GM18505 (cell line): ENCODE data around the gene HPS5.

ENCODE experiments used
- ATAC-seq: cut with Tn5 transposase; IDR thresholded peaks from one replicate; pipeline ENCODE4 v1.9.1; 2021; ENCODE audit not compliant: unreplicated experiment
- POLR2A ChIP-seq: IDR thresholded peaks from 4 replicates; pipeline ENCODE4 v1.6.1; 2011; ENCODE audit warnings: borderline replicate concordance; ENCODE audit not compliant: insufficient read depth, insufficient read length; ENCODE audit errors: extremely low read depth

HPS5 gene

GRCh38 chr11:18312663-18313420, 9.1 kb downstream of the HPS5 start:
- TF ChIP-seq POLR2A: no peak
- no peak for ATAC-seq

- ATAC-seq: no peak
- TF ChIP-seq POLR2A: no peak
These were observed 9.9 kb downstream of the HPS5 start for GRCh38 chr11:18312012-18312411.

DNA sequence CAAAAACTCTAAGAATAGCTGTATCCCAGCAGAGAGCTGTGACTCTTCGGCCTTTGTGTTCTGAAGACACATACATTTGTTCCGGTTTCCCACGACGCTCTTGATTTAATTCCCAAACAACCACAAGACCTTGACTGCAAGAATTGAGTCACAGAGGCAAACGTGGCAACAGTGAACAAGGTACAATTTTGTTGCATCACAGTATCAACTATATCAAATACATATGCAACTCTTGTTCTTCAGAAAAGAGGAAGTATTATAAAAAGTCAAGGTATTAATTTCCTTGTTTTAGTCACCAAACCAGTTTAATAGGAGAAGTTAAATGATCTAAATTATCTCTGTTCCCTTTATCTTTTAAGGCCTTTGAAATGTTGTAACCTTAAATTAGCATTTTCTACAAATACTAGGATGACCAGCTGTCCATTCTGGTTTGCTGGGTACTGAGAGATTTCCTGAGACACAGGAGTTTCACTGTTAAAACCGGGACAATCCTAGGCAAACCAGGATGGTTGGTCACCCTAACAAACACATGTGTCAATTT, 11.1 kb downstream of the HPS5 start:
- ATAC-seq: peak; percentile 73

GRCh38 chr11:18309691-18310090, 12.2 kb downstream of the HPS5 start:
- no peak for ATAC-seq
- no peak for TF ChIP-seq POLR2A

More for the DNA sequence above, 11.1 kb downstream of the HPS5 start:
- TF ChIP-seq POLR2A: no peak

DNA sequence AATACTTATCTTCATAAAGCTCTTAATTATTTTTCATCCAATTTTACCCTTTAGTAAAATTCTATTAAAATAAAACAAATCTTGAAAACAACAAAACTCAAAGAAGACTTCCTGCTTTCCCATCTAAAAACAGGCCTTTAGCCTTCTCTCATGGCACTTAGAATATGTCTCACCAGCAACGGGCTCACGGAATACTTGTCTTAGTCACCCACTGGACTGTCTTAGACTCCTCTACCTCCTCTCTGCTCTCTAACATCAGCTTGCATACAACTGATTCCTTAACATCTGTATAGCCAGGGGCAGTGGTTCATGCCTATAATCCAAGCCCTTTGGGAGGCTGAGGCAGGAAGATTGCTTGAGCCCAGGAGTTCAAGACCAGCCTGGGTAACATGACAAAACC, 13.7 kb downstream of the HPS5 start:
- no peak for TF ChIP-seq POLR2A
- no peak for ATAC-seq

DNA sequence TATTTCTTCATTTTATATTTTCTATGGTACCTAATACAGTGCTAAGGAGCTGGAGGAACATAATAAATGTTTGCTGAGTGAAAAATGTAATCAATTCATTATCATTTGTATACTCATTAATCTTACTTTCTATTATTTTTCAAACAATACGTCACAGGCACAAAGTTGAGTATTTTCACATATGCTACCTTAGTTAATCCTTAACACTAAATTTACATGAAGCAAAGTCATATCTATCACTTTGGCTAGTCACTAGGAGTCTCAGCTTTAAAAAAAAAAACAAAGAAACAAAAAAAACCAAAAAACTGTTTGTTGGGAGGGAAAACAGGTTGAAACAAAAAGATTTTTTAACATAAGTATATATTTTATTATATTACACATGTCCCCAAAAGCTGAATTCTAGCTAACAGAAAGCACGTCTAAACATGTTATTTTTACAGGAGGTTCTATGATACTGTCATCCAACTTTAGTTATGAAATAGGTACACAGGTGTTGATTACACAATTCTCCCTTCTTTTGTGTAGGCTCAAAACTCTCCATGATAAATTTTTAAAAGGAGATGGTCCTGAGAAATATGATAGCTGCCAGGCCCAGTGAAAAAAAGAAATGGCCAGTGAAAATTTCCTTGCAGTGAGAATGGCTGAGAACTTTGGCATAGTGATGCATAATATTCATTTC, 14.3 kb downstream of the HPS5 start:
- TF ChIP-seq POLR2A: no peak
- ATAC-seq: no peak

- no peak for TF ChIP-seq POLR2A
- ATAC-seq: no peak
These were observed 17.2 kb downstream of the HPS5 start for GRCh38 chr11:18304745-18305144.

- no peak for TF ChIP-seq POLR2A
- no peak for ATAC-seq
These were observed 22.2 kb downstream of the HPS5 start for GRCh38 chr11:18299721-18300120.

- ATAC-seq: no peak
- TF ChIP-seq POLR2A: no peak
These were observed 26.6 kb downstream of the HPS5 start for GRCh38 chr11:18295316-18295715.

DNA sequence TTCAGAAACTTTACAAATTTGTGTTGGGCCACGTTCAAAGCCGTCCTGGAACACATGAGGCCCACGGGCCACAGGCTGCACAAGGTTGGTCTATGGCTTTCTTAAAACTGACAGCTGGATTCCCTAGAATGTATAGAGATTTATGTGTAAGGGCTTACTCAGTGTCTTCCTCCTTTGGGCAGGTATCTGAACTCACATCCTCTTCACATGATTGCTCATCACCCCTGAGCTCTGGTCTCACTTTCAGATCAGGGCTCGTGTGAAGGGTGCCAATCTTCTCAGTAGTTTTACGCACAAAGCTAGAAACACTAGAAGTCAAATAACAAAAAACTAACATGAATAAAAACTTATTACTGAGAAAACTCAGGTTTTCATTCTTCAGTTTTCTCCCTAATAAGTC, 27.1 kb downstream of the HPS5 start:
- TF ChIP-seq POLR2A: no peak
- no peak for ATAC-seq

DNA sequence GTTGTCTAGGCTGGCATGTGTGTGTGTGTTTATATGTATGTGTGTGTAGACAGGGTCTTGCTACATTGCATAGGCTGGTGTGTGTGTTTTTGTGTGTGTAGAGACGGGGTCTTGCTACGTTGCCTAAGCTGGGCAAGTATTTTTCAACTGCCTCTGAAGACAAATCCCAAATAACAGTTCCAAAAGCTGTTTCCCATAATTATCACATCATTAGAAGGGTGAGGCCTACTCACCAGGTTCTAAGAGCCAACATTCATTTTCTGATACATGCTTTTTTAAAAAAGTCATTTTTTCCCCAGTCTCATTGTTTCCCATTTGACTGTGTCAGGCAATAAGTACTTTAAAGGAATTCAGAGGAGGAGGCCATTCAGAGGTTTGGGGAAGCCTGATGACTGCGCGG, 33.0 kb downstream of the HPS5 start:
- no peak for ATAC-seq
- TF ChIP-seq POLR2A: no peak

DNA sequence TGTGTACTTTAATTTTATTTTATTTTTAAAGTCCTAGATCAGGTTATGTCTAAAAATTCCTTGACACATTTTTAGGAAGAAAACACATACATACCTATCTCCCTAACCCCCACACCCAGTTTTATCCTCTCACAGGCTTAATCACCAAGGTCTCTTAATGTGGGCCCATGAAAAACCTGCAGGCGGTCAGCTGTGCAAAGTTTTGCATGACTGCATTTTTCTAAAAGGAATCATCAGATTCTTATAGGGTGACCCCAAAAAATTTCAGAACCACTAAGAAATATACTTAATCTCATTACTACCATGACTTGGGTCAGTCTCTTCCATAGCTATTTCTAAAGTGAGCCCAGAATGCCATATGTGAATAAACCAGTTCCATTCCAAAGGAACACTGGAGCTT, 36.1 kb downstream of the HPS5 start:
- no peak for TF ChIP-seq POLR2A
- ATAC-seq: no peak

DNA sequence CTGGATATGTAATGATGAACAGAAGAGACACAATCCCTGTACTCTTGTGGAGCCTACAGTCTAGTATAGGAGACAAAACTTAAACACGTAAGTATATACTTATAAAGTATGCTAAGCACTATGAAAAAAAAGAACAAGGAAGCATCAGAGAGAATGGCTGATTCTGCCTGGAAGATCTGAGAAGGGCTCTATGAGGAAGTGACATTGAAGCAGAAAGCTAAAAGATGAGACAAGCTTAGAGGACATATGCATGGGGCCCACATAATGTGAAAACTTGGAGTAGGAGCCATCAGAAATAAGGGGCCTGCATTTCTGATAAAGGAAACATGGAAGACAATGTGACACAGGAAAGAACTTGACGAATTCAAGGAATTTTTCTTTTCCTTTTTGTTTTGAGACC, 39.3 kb downstream of the HPS5 start:
- ATAC-seq: no peak
- TF ChIP-seq POLR2A: no peak

DNA sequence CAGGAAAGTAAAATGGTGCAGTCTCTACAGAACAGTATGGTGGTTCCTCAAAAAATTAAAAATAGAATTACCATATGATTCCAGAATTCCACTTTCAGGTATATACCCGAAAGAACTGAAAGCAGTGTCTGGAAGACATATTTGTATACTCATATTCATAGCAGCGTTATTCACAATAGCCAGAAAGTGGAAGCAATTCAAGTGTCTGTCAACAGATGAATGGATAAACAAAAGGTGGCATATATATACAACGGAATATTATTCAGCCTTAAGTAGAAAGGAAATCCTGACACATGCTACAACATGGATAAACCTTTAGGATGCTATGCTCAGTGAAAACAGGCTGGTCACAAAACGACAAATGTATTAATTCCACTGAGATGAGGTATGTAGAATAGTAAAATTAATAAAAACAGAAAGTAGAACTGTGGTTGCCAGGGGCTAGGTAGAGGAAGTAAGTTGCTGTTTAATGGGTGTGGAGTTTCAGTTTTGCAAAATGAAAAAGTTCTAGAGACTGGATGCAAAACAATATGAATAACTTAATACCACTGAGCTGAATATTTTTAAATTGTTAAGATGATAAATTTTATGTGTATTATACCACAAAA, 41.4 kb downstream of the HPS5 start:
- no peak for TF ChIP-seq POLR2A
- peak; percentile 84 for ATAC-seq

DNA sequence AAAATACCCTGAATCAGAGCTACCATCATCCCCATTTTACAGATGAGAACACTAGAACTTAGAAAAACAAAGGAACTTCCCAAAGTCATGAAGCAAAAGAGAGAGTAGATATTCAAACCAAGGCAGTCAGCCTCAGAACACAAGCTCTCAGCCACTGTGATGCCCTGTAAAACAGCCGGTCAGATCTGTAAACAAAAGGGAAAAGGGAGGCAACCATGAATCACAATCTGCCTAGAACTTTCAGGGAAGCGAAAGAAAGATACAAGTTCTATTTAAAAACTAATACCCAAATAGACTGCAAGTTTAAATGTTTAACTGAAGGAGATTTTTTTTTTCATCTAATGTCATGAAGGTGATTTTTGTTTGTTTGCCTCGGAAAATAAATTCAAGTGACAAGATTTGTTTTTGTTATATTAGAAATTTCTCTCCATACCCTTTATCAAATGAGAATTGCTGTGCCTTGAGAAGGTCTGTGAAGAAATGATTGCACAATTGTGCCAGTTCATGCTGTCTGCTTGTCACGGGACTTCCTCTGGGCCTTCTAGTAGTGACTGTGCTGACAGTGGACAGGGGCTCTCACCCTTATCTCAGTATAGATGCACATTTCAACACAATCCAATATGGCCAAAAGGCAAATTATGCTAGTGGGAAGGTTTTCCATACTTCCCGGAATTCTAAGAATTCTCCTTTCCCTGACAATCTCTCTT, 44.2 kb downstream of the HPS5 start:
- no peak for TF ChIP-seq POLR2A
- ATAC-seq: no peak
